WTC11 (cell line): Measurements from ENCODE around the gene PCNX1. TPM values are rescaled to one million over a fixed set of nuclear protein-coding genes. Genes with fewer than 3 reads are reported as not detected.
"Not testable (repeated sequence)": the region's sequence is repeated elsewhere in the genome, so short reads cannot be mapped to it uniquely, and the experiment has no call there.

Source experiments
- ATAC-seq: fragments of 200-7000 bp; cut with Tn5 transposase; 2 replicates; pipeline ENCODE4 v1.10.0; 2021; ENCODE audit warnings: mild to moderate bottlenecking, moderate library complexity
- CTCF ChIA-PET: fragments of 300-600 bp; sonication (Branson Sonifier 250); formaldehyde crosslinking; loops from one replicate; lab custom pipeline; 2021; ENCODE audit warnings: antibody characterized with exemption; lab: Charles Lee
- POLR2A ChIA-PET: fragments of 350-600 bp; sonication (Branson Sonifier 250); formaldehyde crosslinking; loops from one replicate; lab custom pipeline; 2021; ENCODE audit warnings: antibody characterized with exemption; lab: Charles Lee
- DNase-seq: peaks from one replicate; pipeline ENCODE4 v3.0.0; 2021; ENCODE audit warnings: low spot score
- H3K27ac Mint-ChIP-seq: 2 replicates; pipeline ENCODE4 v1.8.0; 2021; ENCODE audit warnings: mixed read lengths
- H3K27me3 Mint-ChIP-seq: 2 replicates; pipeline ENCODE4 v1.8.0; 2021; ENCODE audit warnings: low read depth, mild to moderate bottlenecking, moderate library complexity, mixed read lengths
- H3K36me3 Mint-ChIP-seq: 2 replicates; pipeline ENCODE4 v1.8.0; 2021; ENCODE audit warnings: mixed read lengths
- H3K4me1 Mint-ChIP-seq: 2 replicates; pipeline ENCODE4 v1.8.0; 2022; ENCODE audit warnings: mixed read lengths
- H3K4me3 Mint-ChIP-seq: 2 replicates; pipeline ENCODE4 v1.8.0; 2021; ENCODE audit warnings: mild to moderate bottlenecking, moderate library complexity, mixed read lengths
- H3K9me3 Mint-ChIP-seq: 2 replicates; pipeline ENCODE4 v1.8.0; 2021; ENCODE audit warnings: mixed read lengths
- CREB1 ChIP-seq: sonication (generic); formaldehyde crosslinking; IDR thresholded peaks from 2 replicates; pipeline ENCODE4 v1.8.0; 2023; ENCODE audit warnings: mild to moderate bottlenecking, missing genetic modification reagents
- EMX1 ChIP-seq: fragments of 250-450 bp; sonication (Bioruptor Pico); IDR thresholded peaks from 2 replicates; pipeline ENCODE4 v1.8.0; 2021; ENCODE audit warnings: mild to moderate bottlenecking
- KAT7 ChIP-seq: sonication (generic); formaldehyde crosslinking; IDR thresholded peaks from 2 replicates; pipeline ENCODE4 v1.8.1; 2023; ENCODE audit warnings: missing genetic modification reagents, mild to moderate bottlenecking, borderline replicate concordance
- NFYB ChIP-seq: sonication (generic); formaldehyde crosslinking; conservative IDR thresholded peaks from 2 replicates; pipeline ENCODE4 v1.8.0; 2022; ENCODE audit warnings: low read depth, missing genetic modification reagents
- SP1 ChIP-seq: sonication (generic); formaldehyde crosslinking; conservative IDR thresholded peaks from 2 replicates; pipeline ENCODE4 v1.8.1; 2022; ENCODE audit warnings: missing genetic modification reagents
- TEAD4 ChIP-seq: sonication (generic); formaldehyde crosslinking; IDR thresholded peaks from 2 replicates; pipeline ENCODE4 v1.8.0; 2022; ENCODE audit warnings: mild to moderate bottlenecking, missing genetic modification reagents
- TP53 ChIP-seq: sonication (generic); formaldehyde crosslinking; IDR thresholded peaks from 2 replicates; pipeline ENCODE4 v1.8.1; 2023; ENCODE audit warnings: mild to moderate bottlenecking, missing genetic modification reagents
- ZNF263 ChIP-seq: sonication (generic); formaldehyde crosslinking; IDR thresholded peaks from 2 replicates; pipeline ENCODE4 v1.8.1; 2022; ENCODE audit warnings: low read depth, mild to moderate bottlenecking, moderate library complexity, missing genetic modification reagents
- total RNA-seq: library from RNA; stranded (reverse); gene quantifications from 3 replicates; pipeline ENCODE4 v1.2.3, GENCODE V29; 2021
- TF ChIP-seq, protein P1 (sequence below): fragments of 250-450 bp; sonication (Bioruptor Pico); IDR thresholded peaks from 2 replicates; pipeline ENCODE4 v1.9.0; 2021; ENCODE audit warnings: mild to moderate bottlenecking
- TF ChIP-seq, protein P2 (sequence below): sonication (generic); formaldehyde crosslinking; IDR thresholded peaks from 2 replicates; pipeline ENCODE4 v1.8.0; 2023; ENCODE audit warnings: mild to moderate bottlenecking, missing genetic modification reagents
- TF ChIP-seq, protein P3 (sequence below): sonication (generic); formaldehyde crosslinking; IDR thresholded peaks from 2 replicates; pipeline ENCODE4 v1.8.1; 2022; ENCODE audit warnings: low read depth, missing genetic modification reagents, borderline replicate concordance
- TF ChIP-seq, protein P4 (sequence below): sonication (generic); formaldehyde crosslinking; IDR thresholded peaks from 2 replicates; pipeline ENCODE4 v1.8.1; 2022; ENCODE audit warnings: mild to moderate bottlenecking, missing genetic modification reagents, moderate library complexity, borderline replicate concordance
- TF ChIP-seq, protein P5 (sequence below): sonication (generic); formaldehyde crosslinking; conservative IDR thresholded peaks from 2 replicates; pipeline ENCODE4 v1.8.1; 2023; ENCODE audit warnings: mild to moderate bottlenecking, low read depth, missing genetic modification reagents, moderate library complexity
- TF ChIP-seq, protein P6 (sequence below): sonication (generic); formaldehyde crosslinking; IDR thresholded peaks from 2 replicates; pipeline ENCODE4 v1.8.0; 2022; ENCODE audit warnings: mild to moderate bottlenecking, missing genetic modification reagents

PCNX1 gene
- total RNA-seq, 1 experiment from 2014 or later: 46.4 TPM

DNA sequence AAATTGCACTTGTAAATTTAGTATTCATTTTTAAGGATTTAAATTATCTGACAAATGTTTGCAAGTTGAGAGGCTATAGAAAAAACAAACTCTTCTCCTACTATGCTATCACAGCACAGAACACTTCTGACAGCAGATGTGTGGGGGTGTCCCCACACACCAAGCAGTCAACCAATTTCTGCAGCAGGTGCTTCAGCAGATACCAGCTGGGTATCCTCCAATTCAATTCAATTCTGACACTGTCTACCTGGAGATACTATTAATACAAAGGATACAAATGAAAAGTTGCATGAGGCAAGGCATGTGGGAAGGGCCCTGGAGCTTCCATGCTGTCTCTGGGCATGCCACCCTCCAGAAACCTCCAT lies 35.1 kb downstream of the PCNX1 start:
- H3K36me3 Mint-ChIP-seq: peaks cover 76% of the 10 kb centered on the region
- no peak overlapping the region for H3K27ac Mint-ChIP-seq
- H3K4me3 Mint-ChIP-seq: no peak overlapping the region
- TF ChIP-seq CREB1: no peak
- TF ChIP-seq EMX1 (CRISPR knock-in tag): no peak
- TF ChIP-seq, protein P1, sequence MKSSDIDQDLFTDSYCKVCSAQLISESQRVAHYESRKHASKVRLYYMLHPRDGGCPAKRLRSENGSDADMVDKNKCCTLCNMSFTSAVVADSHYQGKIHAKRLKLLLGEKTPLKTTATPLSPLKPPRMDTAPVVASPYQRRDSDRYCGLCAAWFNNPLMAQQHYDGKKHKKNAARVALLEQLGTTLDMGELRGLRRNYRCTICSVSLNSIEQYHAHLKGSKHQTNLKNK: no peak
- TF ChIP-seq SP1 (CRISPR knock-in tag): no peak
- TF ChIP-seq TEAD4 (CRISPR knock-in tag): no peak
- TF ChIP-seq NFYB (CRISPR knock-in tag): no peak
- TF ChIP-seq, protein P2, sequence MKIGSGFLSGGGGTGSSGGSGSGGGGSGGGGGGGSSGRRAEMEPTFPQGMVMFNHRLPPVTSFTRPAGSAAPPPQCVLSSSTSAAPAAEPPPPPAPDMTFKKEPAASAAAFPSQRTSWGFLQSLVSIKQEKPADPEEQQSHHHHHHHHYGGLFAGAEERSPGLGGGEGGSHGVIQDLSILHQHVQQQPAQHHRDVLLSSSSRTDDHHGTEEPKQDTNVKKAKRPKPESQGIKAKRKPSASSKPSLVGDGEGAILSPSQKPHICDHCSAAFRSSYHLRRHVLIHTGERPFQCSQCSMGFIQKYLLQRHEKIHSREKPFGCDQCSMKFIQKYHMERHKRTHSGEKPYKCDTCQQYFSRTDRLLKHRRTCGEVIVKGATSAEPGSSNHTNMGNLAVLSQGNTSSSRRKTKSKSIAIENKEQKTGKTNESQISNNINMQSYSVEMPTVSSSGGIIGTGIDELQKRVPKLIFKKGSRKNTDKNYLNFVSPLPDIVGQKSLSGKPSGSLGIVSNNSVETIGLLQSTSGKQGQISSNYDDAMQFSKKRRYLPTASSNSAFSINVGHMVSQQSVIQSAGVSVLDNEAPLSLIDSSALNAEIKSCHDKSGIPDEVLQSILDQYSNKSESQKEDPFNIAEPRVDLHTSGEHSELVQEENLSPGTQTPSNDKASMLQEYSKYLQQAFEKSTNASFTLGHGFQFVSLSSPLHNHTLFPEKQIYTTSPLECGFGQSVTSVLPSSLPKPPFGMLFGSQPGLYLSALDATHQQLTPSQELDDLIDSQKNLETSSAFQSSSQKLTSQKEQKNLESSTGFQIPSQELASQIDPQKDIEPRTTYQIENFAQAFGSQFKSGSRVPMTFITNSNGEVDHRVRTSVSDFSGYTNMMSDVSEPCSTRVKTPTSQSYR (CRISPR knock-in tag): no peak
- no peak for TF ChIP-seq ZNF263 (CRISPR knock-in tag)
- TF ChIP-seq, all 79 proteins: peak for 0
- DNase-seq (no peak), ATAC-seq (no peak)
- peaks cover 74% of the 10 kb centered on the region for H3K9me3 Mint-ChIP-seq
- H3K4me1 Mint-ChIP-seq: no peaks in the 10 kb centered on the region
- CTCF ChIA-PET: no interaction called here
- peaks cover 4% of the 10 kb centered on the region; the same call in 1 of the 2 replicates for H3K27me3 Mint-ChIP-seq
- POLR2A ChIA-PET: no interaction called here

DNA sequence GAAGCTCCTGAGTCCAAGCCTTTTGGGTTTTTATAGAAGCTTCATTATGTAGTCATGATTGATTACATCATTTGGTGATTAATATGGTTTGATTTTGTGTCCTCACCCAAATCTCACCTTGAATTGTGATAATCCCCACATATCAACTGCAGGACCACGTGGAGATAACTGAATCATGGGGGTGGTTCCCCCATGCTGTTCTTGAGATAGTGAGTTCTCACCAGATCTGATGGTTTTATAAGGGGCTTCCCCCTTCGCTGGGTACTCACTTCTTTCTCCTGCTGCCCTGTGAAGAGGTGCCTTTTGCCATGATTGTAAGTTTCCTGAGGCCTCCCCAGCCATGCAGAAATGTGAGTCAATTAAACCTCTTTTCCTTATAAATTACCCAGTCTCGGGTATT lies 35.5 kb downstream of the PCNX1 start:
- Mint-ChIP-seq H3K36me3 (peaks cover 80% of the 10 kb centered on the region), H3K9me3 (peaks cover 78% of the 10 kb centered on the region)
- POLR2A ChIA-PET, CTCF ChIA-PET, H3K27me3 Mint-ChIP-seq, H3K4me3 Mint-ChIP-seq, DNase-seq, H3K4me1 Mint-ChIP-seq, ATAC-seq, H3K27ac Mint-ChIP-seq: not testable (repeated sequence)

DNA sequence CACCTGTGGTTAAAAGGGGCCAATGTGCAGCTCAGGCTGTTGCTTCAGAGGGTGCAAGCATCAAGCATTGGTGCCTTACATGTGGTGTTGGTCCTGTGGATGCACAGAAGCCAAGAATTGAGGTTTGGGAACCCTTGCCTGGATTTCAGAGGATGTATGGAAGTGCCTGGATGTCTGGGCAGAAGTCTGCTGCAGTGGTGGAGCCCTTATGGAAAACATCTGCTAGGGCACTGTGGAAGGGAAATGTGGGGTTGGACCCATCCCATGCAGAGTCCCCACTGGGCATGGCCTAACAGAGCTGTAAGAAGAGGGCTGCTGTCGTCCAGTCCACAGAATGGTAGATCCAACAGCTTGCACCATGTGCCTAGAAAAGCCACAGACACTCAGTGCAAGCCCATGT lies 36.6 kb downstream of the PCNX1 start:
- ChIA-PET CTCF (no interaction called here), POLR2A (no interaction called here)
- no peak overlapping the region for H3K4me3 Mint-ChIP-seq
- no peaks in the 10 kb centered on the region for H3K4me1 Mint-ChIP-seq
- no peak overlapping the region for H3K27ac Mint-ChIP-seq
- H3K27me3 Mint-ChIP-seq: peaks cover 4% of the 10 kb centered on the region; the same call in 1 of the 2 replicates
- TF ChIP-seq, protein P2 (CRISPR knock-in tag): no peak
- TF ChIP-seq, protein P3, sequence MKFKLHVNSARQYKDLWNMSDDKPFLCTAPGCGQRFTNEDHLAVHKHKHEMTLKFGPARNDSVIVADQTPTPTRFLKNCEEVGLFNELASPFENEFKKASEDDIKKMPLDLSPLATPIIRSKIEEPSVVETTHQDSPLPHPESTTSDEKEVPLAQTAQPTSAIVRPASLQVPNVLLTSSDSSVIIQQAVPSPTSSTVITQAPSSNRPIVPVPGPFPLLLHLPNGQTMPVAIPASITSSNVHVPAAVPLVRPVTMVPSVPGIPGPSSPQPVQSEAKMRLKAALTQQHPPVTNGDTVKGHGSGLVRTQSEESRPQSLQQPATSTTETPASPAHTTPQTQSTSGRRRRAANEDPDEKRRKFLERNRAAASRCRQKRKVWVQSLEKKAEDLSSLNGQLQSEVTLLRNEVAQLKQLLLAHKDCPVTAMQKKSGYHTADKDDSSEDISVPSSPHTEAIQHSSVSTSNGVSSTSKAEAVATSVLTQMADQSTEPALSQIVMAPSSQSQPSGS (CRISPR knock-in tag): no peak
- TF ChIP-seq KAT7 (CRISPR knock-in tag) (no peak), TP53 (CRISPR knock-in tag) (no peak), CREB1 (no peak)
- TF ChIP-seq, protein P1: no peak
- TF ChIP-seq, protein P4, sequence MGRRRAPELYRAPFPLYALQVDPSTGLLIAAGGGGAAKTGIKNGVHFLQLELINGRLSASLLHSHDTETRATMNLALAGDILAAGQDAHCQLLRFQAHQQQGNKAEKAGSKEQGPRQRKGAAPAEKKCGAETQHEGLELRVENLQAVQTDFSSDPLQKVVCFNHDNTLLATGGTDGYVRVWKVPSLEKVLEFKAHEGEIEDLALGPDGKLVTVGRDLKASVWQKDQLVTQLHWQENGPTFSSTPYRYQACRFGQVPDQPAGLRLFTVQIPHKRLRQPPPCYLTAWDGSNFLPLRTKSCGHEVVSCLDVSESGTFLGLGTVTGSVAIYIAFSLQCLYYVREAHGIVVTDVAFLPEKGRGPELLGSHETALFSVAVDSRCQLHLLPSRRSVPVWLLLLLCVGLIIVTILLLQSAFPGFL: no peak
- TF ChIP-seq, protein P5, sequence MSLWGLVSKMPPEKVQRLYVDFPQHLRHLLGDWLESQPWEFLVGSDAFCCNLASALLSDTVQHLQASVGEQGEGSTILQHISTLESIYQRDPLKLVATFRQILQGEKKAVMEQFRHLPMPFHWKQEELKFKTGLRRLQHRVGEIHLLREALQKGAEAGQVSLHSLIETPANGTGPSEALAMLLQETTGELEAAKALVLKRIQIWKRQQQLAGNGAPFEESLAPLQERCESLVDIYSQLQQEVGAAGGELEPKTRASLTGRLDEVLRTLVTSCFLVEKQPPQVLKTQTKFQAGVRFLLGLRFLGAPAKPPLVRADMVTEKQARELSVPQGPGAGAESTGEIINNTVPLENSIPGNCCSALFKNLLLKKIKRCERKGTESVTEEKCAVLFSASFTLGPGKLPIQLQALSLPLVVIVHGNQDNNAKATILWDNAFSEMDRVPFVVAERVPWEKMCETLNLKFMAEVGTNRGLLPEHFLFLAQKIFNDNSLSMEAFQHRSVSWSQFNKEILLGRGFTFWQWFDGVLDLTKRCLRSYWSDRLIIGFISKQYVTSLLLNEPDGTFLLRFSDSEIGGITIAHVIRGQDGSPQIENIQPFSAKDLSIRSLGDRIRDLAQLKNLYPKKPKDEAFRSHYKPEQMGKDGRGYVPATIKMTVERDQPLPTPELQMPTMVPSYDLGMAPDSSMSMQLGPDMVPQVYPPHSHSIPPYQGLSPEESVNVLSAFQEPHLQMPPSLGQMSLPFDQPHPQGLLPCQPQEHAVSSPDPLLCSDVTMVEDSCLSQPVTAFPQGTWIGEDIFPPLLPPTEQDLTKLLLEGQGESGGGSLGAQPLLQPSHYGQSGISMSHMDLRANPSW: no peak
- TF ChIP-seq, protein P6, sequence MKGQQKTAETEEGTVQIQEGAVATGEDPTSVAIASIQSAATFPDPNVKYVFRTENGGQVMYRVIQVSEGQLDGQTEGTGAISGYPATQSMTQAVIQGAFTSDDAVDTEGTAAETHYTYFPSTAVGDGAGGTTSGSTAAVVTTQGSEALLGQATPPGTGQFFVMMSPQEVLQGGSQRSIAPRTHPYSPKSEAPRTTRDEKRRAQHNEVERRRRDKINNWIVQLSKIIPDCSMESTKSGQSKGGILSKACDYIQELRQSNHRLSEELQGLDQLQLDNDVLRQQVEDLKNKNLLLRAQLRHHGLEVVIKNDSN (CRISPR knock-in tag): no peak
- peaks cover 86% of the 10 kb centered on the region for H3K36me3 Mint-ChIP-seq
- H3K9me3 Mint-ChIP-seq: peaks cover 84% of the 10 kb centered on the region
- ATAC-seq (no peak), DNase-seq (no peak)
